IMR-90 (cell line): ENCODE measurements around the gene TTBK2. TPM values are rescaled to one million over a fixed set of nuclear protein-coding genes. Genes with fewer than 3 reads are reported as not detected.

Source experiments
- ATAC-seq: fragments of 200-7000 bp; cut with Tn5 transposase; 2 replicates; pipeline ENCODE4 v1.9.1; 2020; ENCODE audit warnings: low read depth, mild to moderate bottlenecking, moderate library complexity
- BruUV-seq: library from RNA; stranded (reverse); fragments of 400-500 nt; replicated peaks from 2 replicates; lab custom pipeline; 2021; lab: Mats Ljungman, UMichigan
- CTCF ChIA-PET: fragments of 300-600 bp; formaldehyde crosslinking; extraction: SDS; loops from one replicate; lab custom pipeline; 2021; ENCODE audit warnings: antibody characterized with exemption; lab: Yijun Ruan, JAX
- POLR2A ChIA-PET: fragments of 300-600 bp; sonication (Branson Sonifier 250); formaldehyde crosslinking; loops from one replicate; lab custom pipeline; 2022; ENCODE audit warnings: antibody characterized with exemption; ENCODE audit not compliant: unreplicated experiment; lab: Charles Lee
- DNase-seq: peaks from one replicate; pipeline ENCODE4 v3.0.0; 2013
- H2AFZ ChIP-seq: replicated peaks from 2 replicates; pipeline ENCODE3; 2013; ENCODE audit warnings: low read length, mild to moderate bottlenecking; ENCODE audit not compliant: poor library complexity
- H2AK5ac ChIP-seq: 2 replicates; pipeline ENCODE4 v1.6.1; 2013; ENCODE audit warnings: low read depth, low read length, inconsistent platforms
- H2AK9ac ChIP-seq: replicated peaks from 2 replicates; pipeline ENCODE3; 2013; ENCODE audit warnings: mild to moderate bottlenecking, low read depth, low read length, moderate library complexity; ENCODE audit not compliant: poor library complexity
- H2BK120ac ChIP-seq: 2 replicates; pipeline ENCODE4 v1.6.1; 2013; ENCODE audit warnings: low read depth, low read length, inconsistent platforms
- H2BK15ac ChIP-seq: 3 replicates; pipeline ENCODE4 v1.6.1; 2013; ENCODE audit warnings: low read depth, low read length, inconsistent platforms
- H2BK20ac ChIP-seq: 2 replicates; pipeline ENCODE4 v1.6.1; 2013; ENCODE audit warnings: low read depth, mild to moderate bottlenecking, inconsistent platforms, low read length, moderate library complexity
- H2BK5ac ChIP-seq: 2 replicates; pipeline ENCODE4 v1.6.1; 2013; ENCODE audit warnings: mild to moderate bottlenecking, low read depth, low read length, inconsistent platforms; ENCODE audit not compliant: poor library complexity, severe bottlenecking
- H3K14ac ChIP-seq: replicated peaks from 2 replicates; pipeline ENCODE4 v1.6.1; 2013; ENCODE audit warnings: low read depth, low read length, inconsistent platforms
- H3K18ac ChIP-seq: 2 replicates; pipeline ENCODE4 v1.6.1; 2013; ENCODE audit warnings: low read depth, low read length, control low read depth
- H3K23ac ChIP-seq: 2 replicates; pipeline ENCODE4 v1.6.1; 2013; ENCODE audit warnings: low read depth, low read length, inconsistent platforms
- H3K27ac ChIP-seq: 2 replicates; pipeline ENCODE4 v1.5.1; 2013; ENCODE audit warnings: mild to moderate bottlenecking, control low read depth, low read length; ENCODE audit not compliant: insufficient read depth
- H3K27me3 ChIP-seq: 2 replicates; pipeline ENCODE4 v1.6.1; 2013; ENCODE audit warnings: low read length; ENCODE audit not compliant: control insufficient read depth, insufficient read depth
- H3K36me3 ChIP-seq: 2 replicates; pipeline ENCODE4 v1.6.1; 2013; ENCODE audit warnings: low read length, mixed read lengths; ENCODE audit not compliant: control insufficient read depth, insufficient read depth
- H3K4ac ChIP-seq: 2 replicates; pipeline ENCODE4 v1.6.1; 2013; ENCODE audit warnings: low read depth, low read length, inconsistent platforms
- H3K4me1 ChIP-seq: 2 replicates; pipeline ENCODE4 v1.6.1; 2013; ENCODE audit warnings: low read length, mixed read lengths; ENCODE audit not compliant: control insufficient read depth, insufficient read depth
- H3K4me2 ChIP-seq: 2 replicates; pipeline ENCODE4 v1.6.1; 2013; ENCODE audit warnings: low read depth, mild to moderate bottlenecking, control low read depth, low read length, moderate library complexity
- H3K4me3 ChIP-seq: 2 replicates; pipeline ENCODE4 v1.5.1; 2013; ENCODE audit warnings: low read depth, mild to moderate bottlenecking, control low read depth, low read length, moderate library complexity; ENCODE audit not compliant: insufficient read depth
- H3K56ac ChIP-seq: 2 replicates; pipeline ENCODE4 v1.6.1; 2013; ENCODE audit warnings: low read length, inconsistent platforms; ENCODE audit not compliant: insufficient read depth; ENCODE audit errors: extremely low read depth
- H3K79me1 ChIP-seq, 2 experiments: 2 replicates each; pipeline ENCODE4 v1.6.1; 2013; ENCODE audit warnings: low read length in 2 of 2, inconsistent platforms in 1 of 2, low read depth in 1 of 2
- H3K9ac ChIP-seq: 2 replicates; pipeline ENCODE4 v1.6.1; 2013; ENCODE audit warnings: low read depth, low read length, control low read depth
- H3K9me1 ChIP-seq: 2 replicates; pipeline ENCODE4 v1.6.1; 2013; ENCODE audit warnings: low read length, inconsistent platforms; ENCODE audit not compliant: insufficient read depth
- H3K9me3 ChIP-seq: 2 replicates; pipeline ENCODE4 v1.6.1; 2013; ENCODE audit warnings: low read length; ENCODE audit not compliant: control insufficient read depth, insufficient read depth
- H4K20me1 ChIP-seq: 2 replicates; pipeline ENCODE4 v1.6.1; 2013; ENCODE audit warnings: low read length, inconsistent platforms; ENCODE audit not compliant: insufficient read depth
- H4K5ac ChIP-seq: 2 replicates; pipeline ENCODE4 v1.6.1; 2013; ENCODE audit warnings: mild to moderate bottlenecking, low read depth, low read length, control low read depth
- H4K8ac ChIP-seq, 2 experiments: 2 replicates each; pipeline ENCODE4 v1.6.1; 2013; ENCODE audit warnings: low read depth in 2 of 2, low read length in 2 of 2, control low read depth in 1 of 2, inconsistent platforms in 1 of 2
- H4K91ac ChIP-seq: 2 replicates; pipeline ENCODE4 v1.6.1; 2013; ENCODE audit warnings: low read depth, low read length, inconsistent platforms; ENCODE audit not compliant: insufficient read depth
- BHLHE40 ChIP-seq: fragments of 150-350 bp; IDR thresholded peaks from 2 replicates; pipeline ENCODE4 v1.6.1; 2016; ENCODE audit warnings: mild to moderate bottlenecking, low read depth, low read length
- CEBPB ChIP-seq: IDR thresholded peaks from 2 replicates; pipeline ENCODE4 v1.6.1; 2012; ENCODE audit warnings: low read depth, low read length, improper control_type of control experiment
- CHD1 ChIP-seq: IDR thresholded peaks from 2 replicates; pipeline ENCODE4 v1.6.1; 2012; ENCODE audit warnings: low read depth, low read length, improper control_type of control experiment
- FOS ChIP-seq: fragments of 150-350 bp; IDR thresholded peaks from 2 replicates; pipeline ENCODE4 v1.6.1; 2016; ENCODE audit warnings: low read depth, low read length
- MAFK ChIP-seq: IDR thresholded peaks from 2 replicates; pipeline ENCODE4 v1.6.1; 2012; ENCODE audit warnings: low read depth, low read length, improper control_type of control experiment
- POLR2A ChIP-seq: IDR thresholded peaks from 2 replicates; pipeline ENCODE4 v1.6.1; 2012; ENCODE audit warnings: mild to moderate bottlenecking, low read depth, low read length
- RCOR1 ChIP-seq: IDR thresholded peaks from 2 replicates; pipeline ENCODE4 v1.6.1; 2012; ENCODE audit warnings: mild to moderate bottlenecking, low read length, improper control_type of control experiment; ENCODE audit not compliant: insufficient replicate concordance
- WGBS, 2 experiments: methylation state at CpG; one replicate each; pipeline versions ENCODE4 v1.1.5 to v1.1.7; 2013; ENCODE audit warnings: missing lambda C conversion rate in 2 of 2; ENCODE audit not compliant: insufficient read length in 1 of 2; ENCODE audit errors: extremely low coverage in 2 of 2; 5-methylcytosine and 5-hydroxymethylcytosine counted together
- dilution Hi-C: fragments of 300-500 bp; cut with HindIII; formaldehyde crosslinking; loops from one replicate; pipeline ENCODE4 v1.14.3; 2018; ENCODE audit warnings: low sequenced_read_pairs; ENCODE audit not compliant: unreplicated experiment
- in situ Hi-C: fragments of 300-500 bp; cut with MboI; formaldehyde crosslinking; loops from 3 replicates; pipeline ENCODE4 v1.14.3; 2019; ENCODE audit warnings: low sequenced_read_pairs, inconsistent platforms, mixed read lengths
- intact Hi-C: fragments of 100-400 bp; cut with micrococcal nuclease; formaldehyde crosslinking; loops from 2 replicates; pipeline ENCODE4 v1.10.0; 2022
- polyA plus RNA-seq, 3 experiments: library from polyadenylated mRNA; depleted of rRNA; stranded (reverse); fragments of >200 nt; gene quantifications; 2 replicates each; pipeline ENCODE4 v1.2.3, GENCODE V29; 2012; ENCODE audit warnings: low replicate concordance in 1 of 3
- total RNA-seq: library from RNA; depleted of rRNA; stranded (reverse); fragments of >200 nt; gene quantifications from 2 replicates; pipeline ENCODE4 v1.2.3, GENCODE V29; 2012

Gene TTBK2
- total and polyA plus RNA-seq, 2 of the 4 experiments (the other 2 are of a cell fraction), result 2.4 to 3.2 TPM

- Histone ChIP-seq H3K4ac (no peak overlapping the region), H3K27me3 (no peaks in the 10 kb centered on the region), H2BK5ac (no peak overlapping the region), H2AFZ (no peak overlapping the region), H3K14ac (no peak overlapping the region), H4K91ac (no peak overlapping the region), H2AK5ac (no peak overlapping the region), H3K36me3 (0 out of 2 replicates have a peak, but pooled peaks cover 5% of the 10 kb centered on the region), H3K9ac (no peak overlapping the region), H4K20me1 (no peaks in the 10 kb centered on the region), H3K18ac (no peak overlapping the region), H3K9me3 (no peaks in the 10 kb centered on the region), H3K27ac (no peak overlapping the region), H3K4me2 (no peak overlapping the region), H3K56ac (no peak overlapping the region), H4K5ac (no peak overlapping the region), H3K9me1 (peaks cover 7% of the 10 kb centered on the region; the same call in 1 of the 2 replicates), H3K4me3 (no peak overlapping the region), H3K4me1 (no peaks in the 10 kb centered on the region), H4K8ac (no peak overlapping the region), H3K23ac (no peak overlapping the region), H2AK9ac (no peak overlapping the region), H2BK15ac (no peak overlapping the region), H3K79me1 (no peaks in the 10 kb centered on the region), H2BK20ac (no peak overlapping the region), H2BK120ac (no peak overlapping the region)
- intact Hi-C loops (no loop called here), in situ Hi-C loops (no loop called here), dilution Hi-C loops (no loop called here)
- BruUV-seq, result no TSS peak
- TF ChIP-seq CEBPB (no peak), BHLHE40 (no peak), RCOR1 (no peak), MAFK (no peak), FOS (no peak), POLR2A (no peak), CHD1 (no peak)
- CTCF ChIA-PET, result interaction anchor here (1.6 kb wide), 1 partner anchor 13 kb away, joined by 3 read pairs; no protein-coding TSS in a partner anchor
- DNase-seq (no peak), ATAC-seq (no peak)
- WGBS, 2 experiments, result 93% methylated on average over 3 of the region's 8 CpGs; no CpG with 5 or more reads in 1 of the 2 experiments
- POLR2A ChIA-PET, result no interaction called here
These were observed 19.3 kb upstream of the TTBK2 start for GRCh38 chr15:42939841-42940240.
